GM19351 (cell line): ENCODE data around the gene NLE1.
"Not testable (repeated sequence)": the region's sequence is repeated elsewhere in the genome, so short reads cannot be mapped to it uniquely, and the experiment has no call there.

Experiments used
- ATAC-seq: cut with Tn5 transposase; IDR thresholded peaks from one replicate; pipeline ENCODE4 v1.9.1; 2021; ENCODE audit warnings: mild to moderate bottlenecking, moderate library complexity; ENCODE audit not compliant: unreplicated experiment

The NLE1 gene

DNA sequence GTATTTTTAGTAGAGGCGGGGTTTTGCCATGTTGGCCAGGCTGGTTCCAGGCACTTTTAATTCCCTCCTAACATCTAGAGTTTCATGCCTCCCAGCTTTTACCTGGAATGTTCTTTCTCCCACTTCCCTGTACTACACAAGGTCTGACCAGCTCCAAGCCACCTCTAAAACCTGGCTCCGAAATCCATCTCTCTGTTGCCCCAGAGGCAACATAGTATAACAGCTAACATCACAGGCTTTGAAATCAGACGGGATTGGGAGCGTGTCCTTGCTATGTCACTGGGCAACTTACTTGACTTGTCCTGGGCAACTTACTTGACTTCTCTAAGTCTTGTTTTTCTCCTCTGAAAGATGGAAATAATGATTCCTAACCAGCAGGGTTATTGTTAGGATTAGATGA, 20.7 kb upstream of the NLE1 start:
- no peak for ATAC-seq

GRCh38 chr17:35161281-35161761, 19.2 kb upstream of the NLE1 start:
- ATAC-seq: no peak

- no peak for ATAC-seq
These were observed 18.5 kb upstream of the NLE1 start for GRCh38 chr17:35160354-35161201.

DNA sequence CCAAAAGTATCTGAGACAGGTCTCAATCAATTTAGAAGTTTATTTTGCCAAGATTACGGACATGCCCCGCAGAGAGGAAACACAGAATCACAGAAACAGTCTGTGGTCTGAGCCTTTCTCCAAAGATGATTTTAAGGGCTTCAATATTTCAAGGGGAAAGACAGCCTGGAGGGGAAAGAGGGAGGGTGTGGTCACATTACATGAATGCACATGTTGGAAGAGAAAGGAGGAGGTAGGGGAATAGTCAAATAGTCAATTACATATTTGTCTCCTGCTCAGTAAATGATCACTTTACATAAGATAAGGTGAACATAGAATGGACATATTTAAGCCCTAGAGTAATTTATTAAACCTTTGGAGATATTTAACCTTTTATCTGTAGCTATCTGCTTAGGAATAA, 17.8 kb upstream of the NLE1 start:
- no peak for ATAC-seq

DNA sequence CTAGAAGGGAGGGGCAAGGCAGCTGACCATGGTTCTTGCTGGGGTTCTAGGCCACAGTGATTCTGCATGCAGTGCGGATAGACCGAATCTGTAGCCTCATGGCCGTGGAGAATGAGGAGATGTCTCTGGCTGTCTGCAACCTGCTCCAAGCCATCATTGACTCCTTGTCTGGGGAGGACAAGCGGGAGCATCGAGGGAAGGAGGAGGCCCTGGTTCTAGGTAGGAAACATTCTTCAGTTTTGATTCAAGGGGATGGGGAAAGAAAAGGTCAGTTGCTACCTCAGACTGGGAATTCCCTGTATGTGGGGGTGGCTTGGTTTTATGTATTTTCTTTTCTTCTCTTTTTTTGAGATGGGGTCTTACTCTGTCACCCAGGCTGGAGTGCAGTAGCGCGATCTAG, 13.1 kb upstream of the NLE1 start:
- no peak for ATAC-seq

DNA sequence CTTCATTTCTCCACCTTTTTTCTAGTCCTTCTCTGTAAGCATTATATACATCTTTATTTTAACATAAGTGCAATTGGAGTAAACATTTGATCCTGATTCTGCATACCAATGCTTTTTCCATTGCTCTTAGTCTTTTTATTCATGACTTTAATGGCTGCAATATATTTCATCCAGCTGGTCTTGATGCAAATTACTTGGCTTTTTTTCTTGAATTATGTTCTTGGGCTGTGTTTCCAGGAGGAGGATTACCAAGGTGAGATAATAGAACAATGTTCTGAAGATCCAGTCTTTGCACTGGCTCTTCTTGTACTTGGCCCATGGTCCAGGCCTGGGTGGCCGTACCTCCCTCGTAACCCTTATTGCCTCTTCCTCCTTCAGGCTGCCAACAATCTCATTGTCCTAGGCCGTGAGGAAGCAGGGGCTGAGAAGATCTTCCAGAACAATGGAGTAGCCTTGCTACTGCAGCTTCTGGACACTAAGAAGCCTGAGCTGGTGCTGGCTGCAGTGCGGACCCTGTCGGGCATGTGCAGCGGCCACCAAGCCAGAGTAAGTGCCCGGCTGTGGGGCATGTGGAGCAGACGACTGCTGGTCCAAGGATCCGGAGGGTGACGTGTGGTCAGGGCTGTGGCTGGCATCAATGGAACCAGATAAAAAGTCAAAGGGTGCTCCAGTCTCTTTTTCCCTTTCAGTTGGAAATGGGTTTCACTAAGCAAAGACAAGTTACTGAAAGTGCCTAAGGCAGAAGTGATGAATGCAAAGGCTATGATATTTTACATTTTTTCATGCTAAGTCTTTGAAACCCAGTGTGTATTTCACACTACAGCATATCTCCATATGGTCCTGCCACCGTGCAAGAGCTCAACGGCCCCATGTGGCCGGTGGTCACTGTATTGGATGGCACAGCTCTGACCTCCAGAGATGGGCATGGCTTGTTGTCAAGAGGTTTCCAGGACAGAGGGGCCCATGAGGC, 12.4 kb upstream of the NLE1 start:
- ATAC-seq: no peak

- no peak for ATAC-seq
These were observed 10.5 kb upstream of the NLE1 start for GRCh38 chr17:35152421-35153140.

- ATAC-seq: not testable (repeated sequence)
These were observed 9.0 kb upstream of the NLE1 start for GRCh38 chr17:35151080-35151479.

- no peak for ATAC-seq
These were observed 7.8 kb upstream of the NLE1 start for GRCh38 chr17:35149941-35150340.

DNA sequence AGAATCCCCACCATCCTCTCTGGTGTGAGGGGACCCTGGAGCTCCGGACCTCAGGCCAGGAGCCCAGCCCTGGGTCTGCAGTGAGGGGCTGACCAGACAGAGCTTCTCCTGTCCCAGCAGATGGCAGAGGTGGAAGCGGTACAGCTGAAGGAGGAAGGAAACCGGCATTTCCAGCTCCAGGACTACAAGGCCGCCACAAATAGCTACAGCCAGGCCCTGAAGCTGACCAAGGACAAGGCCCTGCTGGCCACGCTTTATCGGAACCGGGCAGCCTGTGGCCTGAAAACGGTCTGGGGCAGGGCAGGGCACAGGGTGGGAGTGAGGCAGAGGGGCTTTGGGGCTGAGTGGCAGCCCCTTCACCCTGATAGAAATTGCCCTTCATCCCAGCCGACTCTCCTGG, 6.0 kb upstream of the NLE1 start:
- no peak for ATAC-seq

- no peak for ATAC-seq
These were observed 5.3 kb upstream of the NLE1 start, which contains the start of gene UNC45B for GRCh38 chr17:35147375-35147905. Gene UNC45B, plus strand, starts transcription at chr17:35147817. Its CDS starts 447 bp downstream, at chr17:35148264.

GRCh38 chr17:35146214-35146833, 4.2 kb upstream of the NLE1 start:
- ATAC-seq: no peak

DNA sequence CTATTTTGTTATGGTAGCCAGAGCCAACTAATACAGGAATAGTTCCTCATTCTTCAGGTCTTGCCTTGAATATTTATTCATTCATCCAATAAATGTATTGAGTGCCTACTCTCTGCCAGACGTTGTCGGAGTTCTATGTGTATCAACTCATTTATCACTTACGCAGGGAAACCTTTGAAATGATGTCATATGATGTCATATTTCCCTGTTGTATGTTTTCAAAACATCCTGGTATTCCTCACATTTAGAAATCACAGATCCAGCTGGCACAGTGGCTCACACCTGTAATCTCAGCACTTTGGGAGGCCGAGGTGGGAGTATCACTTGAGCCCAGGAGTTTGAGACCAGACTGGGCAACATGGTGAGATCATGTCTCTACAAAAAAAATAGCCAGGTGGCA, 2.7 kb upstream of the NLE1 start:
- no peak for ATAC-seq

- ATAC-seq: no peak
These were observed 329 bp upstream of the NLE1 start for GRCh38 chr17:35142467-35142796.

- no peak for ATAC-seq
These were observed 3.9 kb downstream of the NLE1 start for GRCh38 chr17:35138218-35138617.

- ATAC-seq: no peak
These were observed 6.8 kb downstream of the NLE1 start for GRCh38 chr17:35135322-35135721.

DNA sequence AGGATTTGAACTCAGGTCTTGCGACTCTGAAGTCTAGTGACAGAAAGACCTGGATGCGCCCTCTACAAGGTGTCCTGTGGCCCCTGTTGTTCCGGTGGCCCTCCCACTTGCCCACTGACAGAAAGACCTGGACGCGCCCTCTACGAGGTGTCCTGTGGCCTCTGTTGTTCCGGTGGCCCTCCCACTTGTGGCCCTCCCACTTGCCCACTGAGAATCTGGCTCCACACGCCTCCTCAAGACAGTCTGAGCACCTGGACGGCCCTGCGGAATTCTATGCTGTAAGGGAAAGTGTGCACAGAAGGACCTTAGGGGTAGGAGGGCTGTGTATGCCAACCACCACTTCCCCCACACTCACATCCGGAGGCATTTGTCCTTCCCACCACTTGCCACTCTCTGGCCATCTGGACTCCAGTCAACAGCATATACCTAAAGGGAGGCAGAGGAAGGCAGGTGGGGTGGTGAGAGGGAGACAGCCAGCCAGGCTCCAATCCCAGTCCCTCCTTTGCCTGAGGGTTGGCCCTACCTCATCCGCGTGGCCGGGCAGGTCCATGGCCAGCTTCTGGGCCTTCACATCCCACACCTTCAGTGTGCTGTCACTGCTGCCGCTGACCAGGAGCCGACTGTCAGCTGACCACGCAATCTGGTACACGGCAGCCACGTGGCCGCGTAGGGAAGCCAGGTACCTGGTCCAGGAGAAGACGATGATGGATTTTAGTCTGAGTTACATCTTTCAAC, 9.1 kb downstream of the NLE1 start:
- ATAC-seq: no peak

- ATAC-seq: no peak
These were observed 10.0 kb downstream of the NLE1 start for GRCh38 chr17:35132099-35132498.

DNA sequence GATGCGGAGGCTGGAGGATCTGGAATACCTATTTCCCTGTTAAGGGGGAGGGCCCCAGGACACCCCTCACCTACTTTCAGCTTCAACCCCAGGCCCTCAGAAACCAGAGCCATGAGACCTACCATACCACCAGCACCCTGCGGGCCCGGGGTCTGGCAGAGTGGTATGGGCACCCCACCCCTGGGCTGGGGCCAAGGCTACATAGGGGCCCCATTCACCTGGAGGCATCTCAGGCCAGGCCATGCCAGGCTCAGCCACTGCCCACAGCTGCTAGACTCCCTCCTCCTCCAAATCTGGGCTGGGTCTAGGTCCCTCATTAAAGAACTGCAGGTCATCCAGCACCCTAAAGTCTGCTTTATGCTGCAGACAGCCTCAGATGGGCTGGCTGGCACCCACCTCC, 11.7 kb downstream of the NLE1 start:
- no peak for ATAC-seq

GRCh38 chr17:35129973-35130351, 12.1 kb downstream of the NLE1 start:
- ATAC-seq: no peak
